Body of pancreas (tissue), 4 donors: ENCODE data around the gene FSD2. TPM values are rescaled to one million over a fixed set of nuclear protein-coding genes. Genes with fewer than 3 reads are reported as not detected.

ENCODE experiments used
- ATAC-seq: fragments of 150-250 bp; one replicate; pipeline ENCODE4 v1.9.1; 2016
- DNase-seq, 4 donors: peaks; one replicate each; pipeline ENCODE4 v3.0.0-alpha.2; 2019
- H3K27ac ChIP-seq, 4 donors: fragments of 200-600 bp; sonication (generic); 1 replicate in 3 of 4; 2 replicates in 1 of 4; pipeline versions ENCODE4 v1.5.1 to v1.6.1; 2016 to 2019; ENCODE audit warnings: mild to moderate bottlenecking in 1 of 4, mixed read lengths in 1 of 4, moderate library complexity in 1 of 4
- H3K27me3 ChIP-seq, 2 donors: fragments of 200-600 bp; sonication (generic); one replicate each; pipeline ENCODE4 v1.6.0; 2016; ENCODE audit warnings: mild to moderate bottlenecking in 1 of 2
- H3K36me3 ChIP-seq, 2 donors: fragments of 200-600 bp; sonication (generic); replicated peaks in 1 of 2; 2 replicates each; pipeline ENCODE4 v1.5.1; 2016; ENCODE audit warnings: low read depth in 2 of 2; ENCODE audit not compliant: insufficient read depth in 1 of 2
- H3K4me1 ChIP-seq: fragments of 200-600 bp; sonication (generic); one replicate; pipeline ENCODE4 v1.6.0; 2016
- H3K4me3 ChIP-seq, 2 donors: fragments of 200-600 bp; sonication (generic); 1 replicate in 1 of 2; 2 replicates in 1 of 2; pipeline ENCODE4 v1.5.1; 2016 to 2019
- H3K9me3 ChIP-seq, 3 donors: fragments of 200-600 bp; sonication (generic); 1 replicate in 2 of 3; 2 replicates in 1 of 3; pipeline ENCODE4 v1.5.1; 2016
- POLR2A ChIP-seq, 3 donors: fragments of 450-650 bp; IDR thresholded peaks; one replicate each; pipeline ENCODE4 v1.6.1; 2016; ENCODE audit warnings: antibody characterized with exemption in 3 of 3, mild to moderate bottlenecking in 2 of 3
- WGBS, 2 donors: methylation state at CpG; one replicate each; pipeline ENCODE4 v1.1.5; 2017; 5-methylcytosine and 5-hydroxymethylcytosine counted together
- intact Hi-C: fragments of 100-400 bp; cut with DNase I; formaldehyde crosslinking; loops from one replicate; pipeline ENCODE4 v1.15.1; 2023
- total RNA-seq, 2 donors: library from RNA; depleted of rRNA; stranded (reverse); fragments of >200 nt; gene quantifications; one replicate each; pipeline ENCODE4 v1.1.0, GENCODE V29; 2016
- TF ChIP-seq, protein P1 (sequence below), 7 experiments: fragments of 450-650 bp in 4 of 7; fragments of 200-600 bp in 3 of 7; sonication (generic) in 3 of 7; IDR thresholded peaks; one replicate each; pipeline ENCODE4 v1.5.1; 2016 to 2019; ENCODE audit warnings: antibody characterized with exemption in 7 of 7

FSD2 gene
- total RNA-seq, 2 donors from 2014 or later, result 0.26 TPM; not detected in 1

DNA sequence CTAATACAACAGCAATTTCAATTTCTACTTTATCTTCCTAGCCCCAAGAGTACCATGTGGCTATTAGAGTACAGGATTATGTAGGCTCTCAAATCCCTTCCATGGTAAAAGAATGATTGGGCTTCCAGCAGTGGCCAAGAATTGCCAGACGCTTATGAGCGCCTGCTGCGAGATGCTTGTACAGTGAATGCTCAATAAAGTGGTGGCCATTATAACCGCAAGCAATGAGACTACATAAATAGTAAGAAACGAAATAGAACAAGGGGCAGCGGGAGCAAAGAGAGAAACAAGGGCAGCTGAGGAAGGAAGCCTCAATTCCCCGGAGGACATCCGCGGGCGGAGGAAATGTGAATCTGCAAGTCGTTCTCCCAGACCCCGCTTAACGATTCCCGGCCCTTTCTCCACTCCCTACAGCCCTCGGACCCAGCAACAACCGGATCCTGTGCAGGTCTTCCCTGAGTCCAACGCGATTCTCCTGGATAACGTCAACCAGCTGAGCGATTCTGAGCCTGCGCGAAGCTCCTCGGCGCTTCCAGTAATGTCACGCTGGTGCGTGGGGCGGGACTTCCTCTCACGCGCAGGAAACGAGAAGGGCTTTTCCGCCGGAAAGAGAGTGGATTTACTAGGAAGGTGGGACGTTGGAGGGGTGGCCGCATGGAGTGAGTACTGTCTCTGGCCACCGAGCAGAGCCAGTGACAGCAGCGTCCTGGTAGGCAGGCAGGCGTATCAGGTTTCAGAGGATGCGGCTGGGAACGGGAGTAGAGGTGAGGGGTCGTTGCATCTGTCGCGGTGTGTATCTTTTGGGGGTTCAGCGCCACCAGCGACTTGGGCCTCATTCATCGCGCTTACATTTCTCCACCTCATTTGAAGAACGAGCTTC, 55.7 kb downstream of the FSD2 start:
- no peaks in the 10 kb centered on the region for H3K27me3 ChIP-seq
- peak overlapping the region; percentile 42 to 68 for H3K4me3 ChIP-seq
- TF ChIP-seq, protein P1, sequence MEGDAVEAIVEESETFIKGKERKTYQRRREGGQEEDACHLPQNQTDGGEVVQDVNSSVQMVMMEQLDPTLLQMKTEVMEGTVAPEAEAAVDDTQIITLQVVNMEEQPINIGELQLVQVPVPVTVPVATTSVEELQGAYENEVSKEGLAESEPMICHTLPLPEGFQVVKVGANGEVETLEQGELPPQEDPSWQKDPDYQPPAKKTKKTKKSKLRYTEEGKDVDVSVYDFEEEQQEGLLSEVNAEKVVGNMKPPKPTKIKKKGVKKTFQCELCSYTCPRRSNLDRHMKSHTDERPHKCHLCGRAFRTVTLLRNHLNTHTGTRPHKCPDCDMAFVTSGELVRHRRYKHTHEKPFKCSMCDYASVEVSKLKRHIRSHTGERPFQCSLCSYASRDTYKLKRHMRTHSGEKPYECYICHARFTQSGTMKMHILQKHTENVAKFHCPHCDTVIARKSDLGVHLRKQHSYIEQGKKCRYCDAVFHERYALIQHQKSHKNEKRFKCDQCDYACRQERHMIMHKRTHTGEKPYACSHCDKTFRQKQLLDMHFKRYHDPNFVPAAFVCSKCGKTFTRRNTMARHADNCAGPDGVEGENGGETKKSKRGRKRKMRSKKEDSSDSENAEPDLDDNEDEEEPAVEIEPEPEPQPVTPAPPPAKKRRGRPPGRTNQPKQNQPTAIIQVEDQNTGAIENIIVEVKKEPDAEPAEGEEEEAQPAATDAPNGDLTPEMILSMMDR (IDR thresholded peaks at IDR 0.05), result peak in 1 of 7 experiments; percentile 6
- peak; percentile 29 to 93 (median 85) for TF ChIP-seq POLR2A (IDR thresholded peaks at IDR 0.05)
- WGBS, 2 donors, result 1% methylated on average over 46 to 47 of the region's 47 CpGs
- peak overlapping the region; percentile 66 to 94 (median 84) for H3K27ac ChIP-seq
- peaks cover 21% of the 10 kb centered on the region for H3K4me1 ChIP-seq
- intact Hi-C loops, result no loop called here
- peaks cover 0 to 7% of the 10 kb centered on the region in 2 donors for H3K36me3 ChIP-seq
- DNase-seq, result peak; percentile 89 to 94 (median 92)
- ATAC-seq, result peak; percentile 96
- H3K9me3 ChIP-seq, result no peaks in the 10 kb centered on the region

DNA sequence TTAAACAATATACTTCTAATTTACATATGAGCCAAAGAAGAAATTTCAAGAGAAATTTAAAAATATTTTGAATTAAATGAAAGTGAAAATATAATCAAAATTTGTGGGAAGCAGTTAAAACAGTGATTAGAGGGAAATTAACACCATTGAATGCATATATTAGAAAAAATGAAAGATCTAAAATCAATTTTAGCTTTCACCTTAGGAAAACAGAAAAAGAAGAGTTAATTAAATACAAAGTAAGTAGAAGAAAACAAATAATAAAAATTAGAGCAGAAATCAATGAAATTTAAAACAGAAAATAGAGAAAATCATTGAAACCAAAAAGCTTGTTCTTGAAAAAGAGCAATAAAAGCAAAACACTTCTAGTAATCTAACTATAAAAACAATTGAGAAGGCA, 57.6 kb downstream of the FSD2 start:
- DNase-seq (no peak), ATAC-seq (no peak)
- TF ChIP-seq, protein P1 (IDR thresholded peaks at IDR 0.05), result no peak
- TF ChIP-seq POLR2A (IDR thresholded peaks at IDR 0.05), result no peak
- Histone ChIP-seq H3K27ac (no peak overlapping the region), H3K9me3 (no peaks in the 10 kb centered on the region), H3K4me3 (no peak overlapping the region), H3K4me1 (peaks cover 21% of the 10 kb centered on the region), H3K36me3 (no peaks in the 10 kb centered on the region), H3K27me3 (no peaks in the 10 kb centered on the region)
- intact Hi-C loops, result no loop called here

DNA sequence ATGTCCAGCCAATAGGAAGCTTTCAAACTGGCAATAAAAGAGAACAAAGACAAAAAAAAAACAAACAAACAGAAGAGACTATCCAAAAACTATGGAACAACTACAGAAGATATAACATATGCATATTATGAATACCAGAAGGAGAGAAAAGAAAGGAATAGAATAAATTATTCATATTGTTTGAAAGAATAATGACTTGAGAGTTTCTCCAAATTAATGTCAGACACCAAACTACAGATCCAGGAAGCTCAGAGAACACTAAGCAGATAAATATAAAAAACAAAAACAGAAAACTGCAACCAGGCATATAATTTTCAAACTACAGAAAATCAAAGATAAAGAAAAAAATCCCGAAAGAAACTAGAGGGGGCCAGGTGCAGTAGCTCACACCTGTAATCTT, 62.1 kb downstream of the FSD2 start:
- Histone ChIP-seq H3K4me3 (no peak overlapping the region), H3K27ac (no peak overlapping the region), H3K9me3 (no peaks in the 10 kb centered on the region), H3K4me1 (no peaks in the 10 kb centered on the region), H3K27me3 (no peaks in the 10 kb centered on the region), H3K36me3 (no peaks in the 10 kb centered on the region)
- ATAC-seq (no peak), DNase-seq (no peak)
- intact Hi-C loops, result no loop called here
- no peak for TF ChIP-seq POLR2A (IDR thresholded peaks at IDR 0.05)
- TF ChIP-seq, protein P1 (IDR thresholded peaks at IDR 0.05), result no peak
- 75 to 81% methylated on average over 1 of the region's 1 CpG for WGBS, 2 donors

DNA sequence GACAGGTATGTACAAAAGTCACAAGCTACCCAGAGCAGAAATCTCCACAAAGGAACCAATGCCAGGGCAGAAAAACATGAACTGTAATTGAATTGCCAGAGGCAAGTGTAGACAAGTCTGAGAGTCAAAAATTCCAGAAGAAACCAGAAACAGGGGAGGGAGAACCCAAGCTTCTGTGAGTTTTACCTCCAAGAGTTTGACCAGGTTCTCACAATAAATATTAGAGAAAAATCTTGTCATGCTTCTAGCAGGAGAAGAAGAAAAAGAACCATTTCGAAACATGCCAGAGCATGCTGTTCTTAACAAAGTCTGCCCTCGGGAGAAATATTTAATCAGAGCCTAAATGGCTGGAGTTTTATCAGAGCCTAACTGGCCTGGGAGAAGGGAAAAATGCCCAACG, 63.7 kb downstream of the FSD2 start:
- Histone ChIP-seq H3K27me3 (no peaks in the 10 kb centered on the region), H3K27ac (no peak overlapping the region), H3K36me3 (no peaks in the 10 kb centered on the region), H3K4me1 (no peaks in the 10 kb centered on the region), H3K9me3 (no peaks in the 10 kb centered on the region), H3K4me3 (no peak overlapping the region)
- DNase-seq (no peak), ATAC-seq (no peak)
- TF ChIP-seq, protein P1 (IDR thresholded peaks at IDR 0.05), result no peak
- TF ChIP-seq POLR2A (IDR thresholded peaks at IDR 0.05), result no peak
- 85 to 86% methylated on average over 3 of the region's 3 CpGs for WGBS, 2 donors
- intact Hi-C loops, result no loop called here

DNA sequence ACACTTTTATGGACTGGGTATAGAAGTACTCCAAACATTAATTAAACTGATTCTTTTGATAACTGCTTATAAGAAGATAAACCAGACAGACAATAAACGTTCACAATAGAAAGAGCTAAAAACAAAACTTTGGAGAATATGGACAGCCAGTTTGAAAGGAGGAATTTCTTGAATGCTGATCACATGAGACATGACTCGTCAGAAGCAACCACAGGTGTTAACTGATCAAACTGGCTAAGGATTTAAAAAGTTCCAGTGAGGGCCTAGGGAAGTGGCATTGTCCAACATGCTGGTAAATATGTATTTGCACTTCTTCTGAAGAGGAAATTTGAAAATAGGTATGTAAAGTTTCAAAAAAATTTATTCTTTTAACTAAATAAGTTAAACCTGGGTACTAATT, 66.8 kb downstream of the FSD2 start:
- DNase-seq (no peak), ATAC-seq (no peak)
- TF ChIP-seq, protein P1 (IDR thresholded peaks at IDR 0.05), result no peak
- TF ChIP-seq POLR2A (IDR thresholded peaks at IDR 0.05), result no peak
- 48 to 52% methylated on average over 2 of the region's 2 CpGs for WGBS, 2 donors
- Histone ChIP-seq H3K4me3 (no peak overlapping the region), H3K9me3 (no peaks in the 10 kb centered on the region), H3K4me1 (no peaks in the 10 kb centered on the region), H3K36me3 (no peaks in the 10 kb centered on the region), H3K27ac (no peak overlapping the region), H3K27me3 (no peaks in the 10 kb centered on the region)
- intact Hi-C loops, result no loop called here
